Body of pancreas (tissue), 4 donors: Measurements from ENCODE around the gene CKAP5. TPM values are rescaled to one million over a fixed set of nuclear protein-coding genes. Genes with fewer than 3 reads are reported as not detected.

Source experiments
- ATAC-seq: fragments of 150-250 bp; one replicate; pipeline ENCODE4 v1.9.1; 2016
- DNase-seq, 4 donors: peaks; one replicate each; pipeline ENCODE4 v3.0.0-alpha.2; 2019
- H3K27ac ChIP-seq, 4 donors: fragments of 200-600 bp; sonication (generic); 1 replicate in 3 of 4; 2 replicates in 1 of 4; pipeline versions ENCODE4 v1.5.1 to v1.6.1; 2016 to 2019; ENCODE audit warnings: mild to moderate bottlenecking in 1 of 4, mixed read lengths in 1 of 4, moderate library complexity in 1 of 4
- H3K27me3 ChIP-seq, 2 donors: fragments of 200-600 bp; sonication (generic); one replicate each; pipeline ENCODE4 v1.6.0; 2016; ENCODE audit warnings: mild to moderate bottlenecking in 1 of 2
- H3K36me3 ChIP-seq, 2 donors: fragments of 200-600 bp; sonication (generic); replicated peaks in 1 of 2; 2 replicates each; pipeline ENCODE4 v1.5.1; 2016; ENCODE audit warnings: low read depth in 2 of 2; ENCODE audit not compliant: insufficient read depth in 1 of 2
- H3K4me1 ChIP-seq: fragments of 200-600 bp; sonication (generic); one replicate; pipeline ENCODE4 v1.6.0; 2016
- H3K4me3 ChIP-seq, 2 donors: fragments of 200-600 bp; sonication (generic); 1 replicate in 1 of 2; 2 replicates in 1 of 2; pipeline ENCODE4 v1.5.1; 2016 to 2019
- H3K9me3 ChIP-seq, 3 donors: fragments of 200-600 bp; sonication (generic); 1 replicate in 2 of 3; 2 replicates in 1 of 3; pipeline ENCODE4 v1.5.1; 2016
- POLR2A ChIP-seq, 3 donors: fragments of 450-650 bp; IDR thresholded peaks; one replicate each; pipeline ENCODE4 v1.6.1; 2016; ENCODE audit warnings: antibody characterized with exemption in 3 of 3, mild to moderate bottlenecking in 2 of 3
- WGBS, 2 donors: methylation state at CpG; one replicate each; pipeline ENCODE4 v1.1.5; 2017; 5-methylcytosine and 5-hydroxymethylcytosine counted together
- intact Hi-C: fragments of 100-400 bp; cut with DNase I; formaldehyde crosslinking; loops from one replicate; pipeline ENCODE4 v1.15.1; 2023
- total RNA-seq, 2 donors: library from RNA; depleted of rRNA; stranded (reverse); fragments of >200 nt; gene quantifications; one replicate each; pipeline ENCODE4 v1.1.0, GENCODE V29; 2016
- TF ChIP-seq, protein P1 (sequence below), 7 experiments: fragments of 450-650 bp in 4 of 7; fragments of 200-600 bp in 3 of 7; sonication (generic) in 3 of 7; IDR thresholded peaks; one replicate each; pipeline ENCODE4 v1.5.1; 2016 to 2019; ENCODE audit warnings: antibody characterized with exemption in 7 of 7

Gene CKAP5
- total RNA-seq, 2 donors from 2014 or later: 22.8 to 24.7 TPM

- ATAC-seq: no peak
- H3K36me3 ChIP-seq: peaks cover 0 to 41% of the 10 kb centered on the region in 2 donors
- H3K27ac ChIP-seq: no peak overlapping the region
- H3K27me3 ChIP-seq: no peaks in the 10 kb centered on the region
- H3K4me1 ChIP-seq: no peaks in the 10 kb centered on the region
- 89 to 93% methylated on average over 4 of the region's 4 CpGs for WGBS, 2 donors
- TF ChIP-seq, protein P1, sequence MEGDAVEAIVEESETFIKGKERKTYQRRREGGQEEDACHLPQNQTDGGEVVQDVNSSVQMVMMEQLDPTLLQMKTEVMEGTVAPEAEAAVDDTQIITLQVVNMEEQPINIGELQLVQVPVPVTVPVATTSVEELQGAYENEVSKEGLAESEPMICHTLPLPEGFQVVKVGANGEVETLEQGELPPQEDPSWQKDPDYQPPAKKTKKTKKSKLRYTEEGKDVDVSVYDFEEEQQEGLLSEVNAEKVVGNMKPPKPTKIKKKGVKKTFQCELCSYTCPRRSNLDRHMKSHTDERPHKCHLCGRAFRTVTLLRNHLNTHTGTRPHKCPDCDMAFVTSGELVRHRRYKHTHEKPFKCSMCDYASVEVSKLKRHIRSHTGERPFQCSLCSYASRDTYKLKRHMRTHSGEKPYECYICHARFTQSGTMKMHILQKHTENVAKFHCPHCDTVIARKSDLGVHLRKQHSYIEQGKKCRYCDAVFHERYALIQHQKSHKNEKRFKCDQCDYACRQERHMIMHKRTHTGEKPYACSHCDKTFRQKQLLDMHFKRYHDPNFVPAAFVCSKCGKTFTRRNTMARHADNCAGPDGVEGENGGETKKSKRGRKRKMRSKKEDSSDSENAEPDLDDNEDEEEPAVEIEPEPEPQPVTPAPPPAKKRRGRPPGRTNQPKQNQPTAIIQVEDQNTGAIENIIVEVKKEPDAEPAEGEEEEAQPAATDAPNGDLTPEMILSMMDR (IDR thresholded peaks at IDR 0.05): no peak
- TF ChIP-seq POLR2A (IDR thresholded peaks at IDR 0.05): no peak
- intact Hi-C loops: no loop called here
- DNase-seq: no peak
- H3K9me3 ChIP-seq: no peaks in the 10 kb centered on the region
- no peak overlapping the region for H3K4me3 ChIP-seq
Observed at GRCh38 chr11:46778416-46778815, 67.7 kb downstream of the CKAP5 start.

DNA sequence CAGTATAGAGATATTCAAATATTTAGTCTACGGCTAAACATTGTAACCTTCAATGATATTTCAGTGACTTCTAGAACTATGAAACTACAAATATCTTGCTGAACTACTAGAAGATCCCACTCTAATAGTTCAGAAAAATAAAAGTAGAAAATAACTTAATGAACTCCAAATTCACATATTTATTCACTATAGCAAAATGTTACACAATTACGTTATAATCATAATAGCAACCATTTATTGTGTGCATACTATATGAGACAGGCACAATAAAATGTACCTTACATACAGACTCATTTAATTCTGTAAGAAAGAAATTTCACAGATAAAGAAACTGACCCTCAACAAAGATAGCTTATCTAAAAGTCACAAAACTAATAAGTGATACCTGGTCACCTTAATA, 69.2 kb downstream of the CKAP5 start:
- Histone ChIP-seq H3K9me3 (no peaks in the 10 kb centered on the region), H3K27ac (no peak overlapping the region), H3K27me3 (no peaks in the 10 kb centered on the region), H3K4me3 (no peak overlapping the region), H3K36me3 (peaks cover 0 to 35% of the 10 kb centered on the region in 2 donors), H3K4me1 (no peaks in the 10 kb centered on the region)
- intact Hi-C loops: no loop called here
- WGBS, 2 donors: 91 to 96% methylated on average over 2 of the region's 2 CpGs
- TF ChIP-seq, protein P1 (IDR thresholded peaks at IDR 0.05): no peak
- no peak for TF ChIP-seq POLR2A (IDR thresholded peaks at IDR 0.05)
- ATAC-seq (no peak), DNase-seq (no peak)

GRCh38 chr11:46769636-46770221, 76.4 kb downstream of the CKAP5 start:
- 88% methylated on average over 4 of the region's 4 CpGs for WGBS, 2 donors
- H3K9me3 ChIP-seq: no peaks in the 10 kb centered on the region
- H3K27me3 ChIP-seq: no peaks in the 10 kb centered on the region
- DNase-seq (no peak), ATAC-seq (no peak)
- intact Hi-C loops: no loop called here
- TF ChIP-seq, protein P1 (IDR thresholded peaks at IDR 0.05): no peak
- TF ChIP-seq POLR2A (IDR thresholded peaks at IDR 0.05): no peak
- no peaks in the 10 kb centered on the region for H3K4me1 ChIP-seq
- H3K4me3 ChIP-seq: no peak overlapping the region
- peaks cover 0 to 27% of the 10 kb centered on the region in 2 donors for H3K36me3 ChIP-seq
- no peak overlapping the region for H3K27ac ChIP-seq

DNA sequence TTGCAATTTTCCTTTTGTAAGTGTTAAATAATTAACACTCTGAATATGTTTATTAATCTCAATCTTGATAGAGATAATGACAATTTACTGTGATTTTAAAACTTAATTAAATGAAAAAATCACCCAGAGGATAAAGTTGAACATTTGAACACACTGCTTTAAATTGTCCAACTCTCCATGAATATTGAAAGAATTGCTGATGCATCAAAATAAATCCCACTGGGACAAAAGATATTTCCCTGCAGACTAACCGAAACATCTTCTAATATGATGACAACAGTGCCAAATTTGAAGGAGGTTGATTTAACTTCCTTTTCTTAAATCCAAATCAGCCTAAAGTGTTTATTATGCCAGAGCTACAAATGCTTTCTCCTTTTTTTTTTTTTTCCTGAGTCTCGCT, 79.4 kb downstream of the CKAP5 start:
- TF ChIP-seq, protein P1 (IDR thresholded peaks at IDR 0.05): no peak
- WGBS, 2 donors: 89 to 94% methylated on average over 2 of the region's 2 CpGs
- DNase-seq: no peak
- Histone ChIP-seq H3K36me3 (peaks cover 0 to 35% of the 10 kb centered on the region in 2 donors), H3K9me3 (no peaks in the 10 kb centered on the region), H3K4me1 (no peaks in the 10 kb centered on the region), H3K27ac (no peak overlapping the region), H3K27me3 (no peaks in the 10 kb centered on the region), H3K4me3 (no peak overlapping the region)
- ATAC-seq: no peak
- intact Hi-C loops: no loop called here

DNA sequence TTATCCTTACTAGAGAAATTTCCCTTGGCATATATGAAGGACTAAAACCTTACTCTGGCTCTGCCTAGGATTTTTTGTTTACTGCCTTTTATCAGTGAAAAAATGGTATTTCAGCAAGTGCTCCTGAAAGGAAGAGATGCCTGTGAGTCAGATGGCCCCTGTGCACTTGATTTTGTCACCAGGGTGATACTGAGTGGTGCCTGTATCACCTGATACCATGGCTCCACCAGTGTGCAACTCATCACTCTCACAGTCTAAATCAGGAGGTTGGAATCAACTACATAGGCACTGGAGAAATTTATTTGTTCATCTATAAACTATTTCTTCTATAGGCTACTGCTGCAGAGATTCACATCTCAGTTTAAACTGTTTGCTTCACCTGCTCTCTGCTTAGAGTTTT, 83.8 kb downstream of the CKAP5 start:
- DNase-seq: no peak
- H3K36me3 ChIP-seq: peaks cover 0 to 34% of the 10 kb centered on the region in 2 donors

More for the DNA sequence above, 83.8 kb downstream of the CKAP5 start:
- no peak for ATAC-seq
- H3K27me3 ChIP-seq: no peaks in the 10 kb centered on the region
- no peaks in the 10 kb centered on the region for H3K4me1 ChIP-seq
- intact Hi-C loops: no loop called here
- H3K27ac ChIP-seq: no peak overlapping the region
- no peak for TF ChIP-seq POLR2A (IDR thresholded peaks at IDR 0.05)
- TF ChIP-seq, protein P1 (IDR thresholded peaks at IDR 0.05): no peak
- H3K9me3 ChIP-seq: no peaks in the 10 kb centered on the region
- H3K4me3 ChIP-seq: no peak overlapping the region
